GM21528 (cell line): ENCODE data around the gene JADE2.
"Not testable (repeated sequence)": the region's sequence is repeated elsewhere in the genome, so short reads cannot be mapped to it uniquely, and the experiment has no call there.

ENCODE experiments used
- ATAC-seq: cut with Tn5 transposase; IDR thresholded peaks from one replicate; pipeline ENCODE4 v1.9.1; 2021; ENCODE audit warnings: mild to moderate bottlenecking, moderate library complexity; ENCODE audit not compliant: unreplicated experiment, low FRiP score

Gene JADE2

GRCh38 chr5:134524826-134525682, at the start of gene JADE2:
TSS of gene JADE2 (plus strand) at chr5:134525670. CDS start at chr5:134535858, 10,188 bp downstream.
- ATAC-seq, result peak; percentile 44

GRCh38 chr5:134477462-134478245, 47.8 kb upstream of the JADE2 start:
- ATAC-seq, result no peak

GRCh38 chr5:134479839-134480238, 45.6 kb upstream of the JADE2 start:
- ATAC-seq, result no peak

- ATAC-seq, result no peak
Measured at GRCh38 chr5:134489227-134489944, 36.1 kb upstream of the JADE2 start.

- ATAC-seq, result no peak
Measured at GRCh38 chr5:134490255-134490924, 35.1 kb upstream of the JADE2 start.

- ATAC-seq, result no peak
Measured at GRCh38 chr5:134490925-134491271, 34.6 kb upstream of the JADE2 start.

GRCh38 chr5:134491841-134492442, 33.5 kb upstream of the JADE2 start:
- no peak for ATAC-seq

- ATAC-seq, result no peak
Measured at GRCh38 chr5:134492568-134492967, 32.9 kb upstream of the JADE2 start.

- ATAC-seq, result no peak
Measured at GRCh38 chr5:134493461-134494055, 31.9 kb upstream of the JADE2 start.

- ATAC-seq, result no peak
Measured at GRCh38 chr5:134494780-134495179, 30.7 kb upstream of the JADE2 start.

- not testable (repeated sequence) for ATAC-seq
Measured at GRCh38 chr5:134499905-134500304, 25.6 kb upstream of the JADE2 start.

GRCh38 chr5:134500699-134501430, 24.6 kb upstream of the JADE2 start:
- ATAC-seq, result no peak

- no peak for ATAC-seq
Measured at GRCh38 chr5:134502259-134502658, 23.2 kb upstream of the JADE2 start.

- peak; percentile 64 for ATAC-seq
Measured at GRCh38 chr5:134503088-134503936, 22.2 kb upstream of the JADE2 start.

- no peak for ATAC-seq
Measured at GRCh38 chr5:134503937-134504437, 21.5 kb upstream of the JADE2 start.

GRCh38 chr5:134504629-134505300, 20.7 kb upstream of the JADE2 start:
- no peak for ATAC-seq
